HG02870 (cell line): Measurements from ENCODE around the gene PRR33.

Experiments used
- ATAC-seq: cut with Tn5 transposase; IDR thresholded peaks from one replicate; pipeline ENCODE4 v1.9.1; 2021; ENCODE audit warnings: mild to moderate bottlenecking, moderate library complexity; ENCODE audit not compliant: unreplicated experiment

PRR33 gene

DNA sequence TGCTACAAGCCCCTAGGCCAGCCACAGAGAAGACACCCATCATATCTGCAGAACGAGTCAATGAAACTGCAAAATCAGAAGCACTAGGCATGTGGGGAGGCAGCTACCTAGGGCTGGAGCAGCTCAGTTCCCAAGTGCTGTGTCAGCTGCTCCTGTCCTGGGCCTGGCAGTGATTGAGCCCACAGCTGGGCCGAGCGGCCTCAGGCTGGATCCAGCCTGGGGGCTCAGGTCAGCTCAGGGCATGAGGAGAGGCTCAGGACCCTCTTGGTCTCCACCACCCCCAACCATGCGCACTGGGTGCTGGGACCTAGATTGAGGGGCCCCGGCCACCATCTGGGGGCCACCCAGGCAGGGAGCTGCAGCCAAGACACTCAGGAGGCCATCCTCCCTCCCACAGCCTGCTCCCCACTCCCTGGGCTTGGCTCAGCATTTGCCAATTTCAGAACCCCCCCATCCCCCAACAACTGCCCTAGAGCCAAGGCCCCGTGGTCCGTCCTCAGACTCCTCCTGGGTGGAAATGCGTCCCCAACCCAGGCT lies 25.4 kb upstream of the PRR33 start:
- no peak for ATAC-seq

DNA sequence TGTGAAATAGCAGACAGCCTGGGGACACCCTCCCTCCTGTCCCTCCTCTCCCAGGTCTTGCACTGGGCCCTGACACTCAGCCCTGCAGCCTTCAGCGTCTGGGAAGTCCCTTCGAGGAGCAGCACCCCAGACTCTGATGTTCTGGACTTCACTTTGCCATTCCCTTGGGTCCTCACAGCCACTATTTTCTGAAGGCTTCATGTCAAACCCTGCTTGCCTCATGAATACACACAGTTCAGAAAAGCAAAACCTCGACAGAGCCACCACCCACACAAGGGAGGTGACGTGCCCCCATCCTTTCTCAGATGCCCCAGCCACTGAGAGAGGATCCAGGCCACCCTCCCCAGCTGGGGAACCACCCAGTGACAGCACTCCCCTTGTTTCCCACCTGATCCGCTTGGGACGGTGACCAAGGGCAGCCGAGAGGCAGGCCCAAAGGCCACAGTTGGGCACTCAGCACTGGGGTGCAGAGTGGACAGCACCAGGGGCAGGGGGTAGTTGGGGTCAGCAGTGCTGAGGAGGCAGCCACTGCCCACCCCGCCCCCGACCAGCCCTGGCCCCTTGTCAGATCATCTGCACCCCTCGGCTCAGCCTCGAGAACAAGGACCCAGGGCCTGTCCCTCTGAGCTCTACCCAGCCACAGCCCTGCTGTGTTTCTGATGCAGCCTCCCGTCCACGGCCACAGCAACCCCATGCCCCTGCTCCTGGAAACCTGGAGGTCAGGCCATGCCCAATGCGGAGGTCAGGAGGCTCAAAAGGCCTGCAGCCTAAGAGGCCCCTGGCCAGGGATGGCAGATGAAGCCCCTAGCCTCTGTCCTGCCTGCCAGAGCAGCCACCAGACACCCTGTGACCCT lies 24.7 kb upstream of the PRR33 start:
- ATAC-seq: peak; percentile 36

GRCh38 chr11:1915795-1916131 lies 24.1 kb upstream of the PRR33 start:
- no peak for ATAC-seq

DNA sequence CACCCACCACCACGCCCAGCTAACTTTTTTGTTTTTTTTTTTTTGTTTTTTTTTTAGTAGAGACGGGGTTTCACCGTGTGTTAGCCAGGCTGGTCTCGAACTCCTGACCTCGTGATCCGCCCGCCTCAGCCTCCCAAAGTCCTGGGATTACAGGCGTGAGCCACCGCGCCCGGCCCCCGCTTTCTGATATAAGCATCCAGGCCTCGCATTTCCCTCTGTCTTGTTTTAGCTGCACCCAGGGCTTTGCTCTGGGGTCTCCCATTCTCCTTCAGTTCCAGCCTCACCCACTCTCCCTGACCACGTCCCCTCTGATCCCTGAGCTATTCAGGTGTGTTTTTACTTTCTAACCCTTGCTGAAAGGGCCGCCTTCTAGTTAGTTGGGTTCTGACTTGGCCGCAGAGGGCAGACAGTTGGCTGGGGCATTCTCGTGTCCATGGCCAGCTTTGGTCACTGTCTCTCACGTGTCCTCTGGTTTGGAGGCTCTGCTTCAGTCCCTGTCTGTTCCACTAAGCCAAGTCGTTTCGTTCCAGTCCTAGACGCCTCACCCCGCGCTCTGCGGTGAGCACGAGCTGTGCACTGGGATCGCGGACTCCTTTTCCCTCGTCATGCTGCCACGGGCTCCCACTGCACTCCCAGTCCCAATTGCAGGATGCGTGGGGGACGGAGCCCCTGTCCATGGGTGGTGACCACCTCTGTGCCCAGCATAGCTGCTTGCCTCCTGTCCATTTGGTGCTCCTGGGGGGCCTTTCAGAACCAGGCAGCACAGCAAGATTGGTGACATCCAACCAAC lies 21.8 kb upstream of the PRR33 start:
- ATAC-seq: no peak

DNA sequence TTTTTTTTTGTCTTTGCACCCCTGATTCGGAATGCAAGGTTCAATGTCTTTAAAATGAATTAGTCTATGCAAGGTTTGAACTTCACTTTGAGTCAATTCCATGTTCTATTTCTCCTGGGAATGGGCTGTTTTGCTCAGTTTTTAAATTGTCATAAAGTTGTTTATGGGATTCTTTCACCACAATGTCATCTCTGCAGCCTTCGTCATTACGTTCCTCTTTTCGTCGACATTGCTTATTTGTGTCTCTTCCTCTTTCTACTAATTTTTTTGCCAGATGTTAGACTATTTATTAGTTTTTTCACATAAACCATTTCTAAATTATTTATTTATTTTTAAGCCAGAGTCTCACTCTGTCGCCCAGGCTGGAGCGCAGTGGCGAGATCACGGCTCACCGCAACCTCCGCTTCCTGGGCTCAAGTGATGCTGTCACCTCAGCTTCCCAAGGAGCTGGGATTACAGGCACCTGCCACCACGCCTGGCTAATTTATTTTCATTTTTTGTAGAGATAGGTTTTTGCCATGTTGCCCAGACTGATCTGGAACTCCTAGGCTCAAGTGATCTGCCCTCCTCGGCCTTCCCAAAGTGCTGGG lies 20.7 kb upstream of the PRR33 start:
- no peak for ATAC-seq

DNA sequence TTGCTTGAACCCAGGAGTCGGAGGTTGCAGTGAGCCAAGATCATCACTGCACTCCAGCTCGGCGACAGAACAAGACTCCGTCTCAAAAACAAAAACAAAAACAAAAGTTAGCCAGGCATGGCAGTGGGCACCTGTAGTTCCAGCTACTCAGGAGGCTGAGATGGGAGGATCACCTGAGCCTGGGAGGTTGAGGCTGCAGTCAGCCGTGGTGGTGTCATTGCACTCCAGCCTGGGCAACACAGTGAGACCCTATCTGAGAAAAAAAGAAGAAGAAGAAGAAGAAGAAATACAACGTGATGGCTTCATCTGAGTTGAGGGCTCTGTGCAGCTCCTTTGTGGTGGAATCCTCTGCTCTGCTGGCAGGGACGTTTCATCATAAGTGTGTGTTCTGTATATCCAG lies 17.8 kb upstream of the PRR33 start:
- no peak for ATAC-seq

DNA sequence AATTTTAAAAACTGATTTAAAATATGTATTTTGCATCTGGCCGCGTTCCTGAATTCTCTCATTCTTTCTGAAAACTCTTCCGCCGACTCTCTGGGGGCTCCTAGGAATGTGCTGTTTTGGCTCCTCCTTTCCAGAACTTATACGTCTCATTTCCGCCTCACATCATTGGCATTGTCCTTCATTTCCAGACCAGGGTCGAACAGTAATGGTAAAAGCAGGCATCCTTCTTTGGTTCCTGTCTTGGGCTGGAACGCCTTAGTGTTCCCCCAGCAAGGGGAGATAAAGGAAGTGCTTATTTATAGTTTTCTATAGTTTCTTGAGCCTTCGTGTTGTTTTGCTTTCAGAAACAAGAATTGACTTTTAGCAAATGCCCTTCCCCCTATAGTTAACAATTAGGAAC lies 16.9 kb upstream of the PRR33 start:
- ATAC-seq: no peak

- no peak for ATAC-seq
These were observed 15.1 kb upstream of the PRR33 start for GRCh38 chr11:1906611-1907423.

DNA sequence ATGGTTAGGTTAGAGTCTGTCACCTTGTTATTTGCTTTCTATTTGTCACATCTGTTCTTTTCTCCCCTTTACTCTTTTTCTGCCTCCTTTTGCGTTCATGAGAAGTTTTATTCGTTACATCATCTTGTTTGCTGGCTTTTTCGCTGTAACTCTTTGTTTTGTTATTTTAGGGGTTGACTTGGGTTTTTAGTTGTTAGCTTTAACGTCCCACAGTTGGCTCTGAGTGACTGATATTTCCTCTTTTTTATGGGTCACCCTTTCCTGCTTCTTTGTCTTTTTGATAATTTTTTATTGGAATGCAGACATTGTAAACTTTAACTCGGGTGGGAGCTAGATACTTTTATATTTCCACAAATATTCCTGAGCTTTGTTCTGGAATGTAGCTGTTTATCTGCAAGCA lies 14.5 kb upstream of the PRR33 start:
- no peak for ATAC-seq

DNA sequence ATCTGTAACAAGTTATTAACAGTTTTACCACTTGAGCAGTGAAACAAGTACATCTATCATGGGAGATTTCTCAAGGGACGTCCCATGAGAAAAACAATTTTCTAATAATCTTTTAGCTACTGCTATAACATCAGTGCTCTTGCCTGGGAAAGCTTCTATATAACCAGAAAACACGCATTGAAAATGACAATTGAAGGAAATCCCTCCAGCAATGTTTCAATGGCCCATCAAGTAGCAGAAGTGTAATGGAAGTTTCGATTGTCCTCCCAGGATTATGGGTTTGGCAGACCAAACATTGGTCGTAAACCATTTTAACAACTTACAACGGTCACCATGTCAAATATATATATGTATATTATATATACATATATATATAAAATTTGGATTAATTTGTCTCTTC lies 8.0 kb upstream of the PRR33 start:
- ATAC-seq: no peak

DNA sequence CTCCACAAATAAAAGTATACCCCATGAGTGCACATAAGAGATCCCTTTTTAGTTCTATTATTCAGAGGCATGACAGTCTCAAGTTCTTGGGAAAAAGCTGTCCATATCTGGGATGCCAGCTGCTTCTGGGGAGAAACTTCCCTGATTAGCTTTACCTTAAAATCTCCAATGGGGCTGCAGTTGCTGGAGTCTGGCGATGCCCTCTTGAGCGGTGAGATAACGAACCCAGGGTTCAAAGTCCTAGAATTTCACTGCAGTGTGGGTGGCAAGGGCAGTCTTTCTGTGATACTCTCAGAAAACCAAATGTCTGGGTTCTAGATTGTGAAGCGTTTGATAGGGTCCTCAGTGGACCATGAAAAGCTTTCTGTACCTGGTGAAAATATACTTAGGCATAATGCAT lies 7.4 kb upstream of the PRR33 start:
- ATAC-seq: no peak

GRCh38 chr11:1896923-1897322 lies 5.2 kb upstream of the PRR33 start:
- ATAC-seq: no peak

DNA sequence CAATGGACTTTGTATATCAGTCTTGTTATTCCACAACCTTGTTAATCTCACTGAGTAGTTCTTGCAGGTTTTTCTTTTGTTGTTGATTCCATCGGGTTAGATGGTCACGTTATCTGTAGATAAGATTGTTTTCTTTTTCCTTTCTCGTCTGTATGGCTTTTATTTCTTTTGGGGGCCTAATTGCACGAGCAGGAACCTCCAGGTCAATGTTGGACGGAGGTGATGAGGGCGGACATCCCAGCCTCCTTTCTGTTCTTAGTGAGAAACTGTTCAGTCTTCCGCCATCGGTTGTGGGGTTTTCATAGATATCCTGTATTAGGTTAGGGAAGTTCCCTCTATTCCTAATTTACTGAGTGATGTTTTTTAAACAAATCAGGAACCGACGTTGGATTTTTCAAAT lies 4.8 kb upstream of the PRR33 start:
- no peak for ATAC-seq

DNA sequence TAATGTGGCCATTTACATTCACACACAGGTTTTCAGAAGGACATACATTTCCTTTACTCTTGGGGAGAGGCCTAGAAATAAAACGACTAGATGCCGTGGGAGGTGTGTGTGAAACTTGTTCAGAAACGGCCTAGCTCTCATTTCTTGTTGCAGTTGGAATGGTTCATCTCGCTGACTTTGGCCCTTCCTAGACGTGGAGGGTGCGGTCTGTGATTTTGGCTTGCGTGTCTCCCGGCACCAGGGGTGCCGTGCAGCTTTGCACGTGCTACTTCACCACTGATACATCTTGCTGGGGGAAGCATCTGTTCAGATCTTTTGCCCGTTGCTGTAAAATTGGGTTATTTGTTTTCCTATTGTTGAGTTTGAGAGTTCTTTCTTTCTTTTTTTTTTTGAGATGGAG lies 3.1 kb upstream of the PRR33 start:
- no peak for ATAC-seq

- no peak for ATAC-seq
These were observed 2.1 kb upstream of the PRR33 start for GRCh38 chr11:1893581-1894359.

GRCh38 chr11:1892558-1892957 lies 863 bp upstream of the PRR33 start:
- no peak for ATAC-seq

DNA sequence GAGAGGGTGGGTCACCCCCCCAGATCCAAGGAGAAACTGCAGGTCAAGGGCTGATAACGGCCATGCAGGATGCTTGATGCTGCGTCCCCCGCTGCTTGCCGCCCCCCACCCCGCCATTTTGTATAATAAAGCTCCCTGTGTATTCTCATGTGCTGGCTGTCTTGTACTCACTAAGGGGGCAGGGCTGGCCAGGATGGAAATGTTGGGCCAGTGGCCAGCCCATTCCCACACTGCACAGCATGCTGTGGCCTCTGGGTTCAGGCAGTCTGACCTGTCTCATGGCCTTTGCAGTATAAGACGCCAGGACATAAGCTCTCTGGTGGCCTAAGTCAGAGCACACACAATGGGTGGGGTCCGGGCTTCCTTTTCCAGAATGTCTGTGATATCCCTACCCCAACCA lies 421 bp upstream of the PRR33 start:
- no peak for ATAC-seq

- no peak for ATAC-seq
These were observed 552 bp downstream of the PRR33 start for GRCh38 chr11:1890856-1891830.
